GM18498 (cell line): Measurements from ENCODE around the gene OR10D3.
"Not testable (repeated sequence)": the region's sequence is repeated elsewhere in the genome, so short reads cannot be mapped to it uniquely, and the experiment has no call there.

Experiments used
- ATAC-seq: cut with Tn5 transposase; IDR thresholded peaks from one replicate; pipeline ENCODE4 v1.9.1; 2021; ENCODE audit warnings: mild to moderate bottlenecking, moderate library complexity; ENCODE audit not compliant: unreplicated experiment

The OR10D3 gene

GRCh38 chr11:124194293-124195188, 11.4 kb downstream of the OR10D3 start:
- ATAC-seq = no peak

GRCh38 chr11:124195189-124195734, 12.1 kb downstream of the OR10D3 start:
- peak; percentile 87 for ATAC-seq

GRCh38 chr11:124197999-124198398, 14.9 kb downstream of the OR10D3 start:
- no peak for ATAC-seq

GRCh38 chr11:124198897-124199296, 15.8 kb downstream of the OR10D3 start:
- ATAC-seq = no peak

- ATAC-seq = no peak
Measured at GRCh38 chr11:124199702-124200101, 16.6 kb downstream of the OR10D3 start.

GRCh38 chr11:124200671-124201070, 17.5 kb downstream of the OR10D3 start:
- no peak for ATAC-seq

- ATAC-seq = no peak
Measured at GRCh38 chr11:124202951-124203350, 19.8 kb downstream of the OR10D3 start.

GRCh38 chr11:124204008-124204407, 20.9 kb downstream of the OR10D3 start:
- ATAC-seq = no peak

- no peak for ATAC-seq
Measured at GRCh38 chr11:124207102-124207792, 24.1 kb downstream of the OR10D3 start.

GRCh38 chr11:124209824-124210357, 26.7 kb downstream of the OR10D3 start:
- no peak for ATAC-seq

GRCh38 chr11:124210421-124210820, 27.3 kb downstream of the OR10D3 start:
- ATAC-seq = no peak

- ATAC-seq = no peak
Measured at GRCh38 chr11:124211321-124211720, 28.2 kb downstream of the OR10D3 start.

- ATAC-seq = no peak
Measured at GRCh38 chr11:124214027-124214426, 30.9 kb downstream of the OR10D3 start.

GRCh38 chr11:124219126-124219525, 36.0 kb downstream of the OR10D3 start:
- ATAC-seq = no peak

GRCh38 chr11:124222407-124222806, 39.3 kb downstream of the OR10D3 start:
- no peak for ATAC-seq

GRCh38 chr11:124224618-124225423, 41.7 kb downstream of the OR10D3 start:
- ATAC-seq = not testable (repeated sequence)

- ATAC-seq = no peak
Measured at GRCh38 chr11:124225471-124225870, 42.3 kb downstream of the OR10D3 start.

- no peak for ATAC-seq
Measured at GRCh38 chr11:124233376-124233775, 50.2 kb downstream of the OR10D3 start.
